Dendritic cell treated with granulocyte-macrophage colony-stimulating factor and Interleukin-4, amounts not matched to agents 40 ng/mL and 50 ng/mL, for 4 days (primary cell): Measurements from ENCODE around the gene ARHGEF11.

ENCODE experiments used
- H3K27ac Mint-ChIP-seq: one replicate; pipeline ENCODE4 v1.8.0; 2022; ENCODE audit warnings: mild to moderate bottlenecking, mixed read lengths
- H3K27me3 Mint-ChIP-seq: one replicate; pipeline ENCODE4 v1.8.0; 2022; ENCODE audit warnings: mild to moderate bottlenecking, mixed read lengths
- H3K36me3 Mint-ChIP-seq: one replicate; pipeline ENCODE4 v1.8.0; 2022; ENCODE audit warnings: low read depth, mixed read lengths
- H3K4me1 Mint-ChIP-seq: one replicate; pipeline ENCODE4 v1.8.0; 2022; ENCODE audit warnings: low read depth, mixed read lengths
- H3K4me3 Mint-ChIP-seq: one replicate; pipeline ENCODE4 v1.8.0; 2022; ENCODE audit warnings: mild to moderate bottlenecking, moderate library complexity, mixed read lengths
- H3K9me3 Mint-ChIP-seq: one replicate; pipeline ENCODE4 v1.8.0; 2022; ENCODE audit warnings: mixed read lengths
- intact Hi-C: fragments of 100-400 bp; cut with micrococcal nuclease; formaldehyde crosslinking; loops from one replicate; pipeline ENCODE4 v1.15.0; 2022

ARHGEF11 gene

GRCh38 chr1:157004806-157005205 lies 40.7 kb downstream of the ARHGEF11 start:
- intact Hi-C loops = loop anchor here (10.0 kb wide), 1 partner anchor 70 kb away; no protein-coding TSS in a partner anchor
- H3K36me3 Mint-ChIP-seq = peaks cover 7% of the 10 kb centered on the region
- H3K27me3 Mint-ChIP-seq = no peaks in the 10 kb centered on the region

DNA sequence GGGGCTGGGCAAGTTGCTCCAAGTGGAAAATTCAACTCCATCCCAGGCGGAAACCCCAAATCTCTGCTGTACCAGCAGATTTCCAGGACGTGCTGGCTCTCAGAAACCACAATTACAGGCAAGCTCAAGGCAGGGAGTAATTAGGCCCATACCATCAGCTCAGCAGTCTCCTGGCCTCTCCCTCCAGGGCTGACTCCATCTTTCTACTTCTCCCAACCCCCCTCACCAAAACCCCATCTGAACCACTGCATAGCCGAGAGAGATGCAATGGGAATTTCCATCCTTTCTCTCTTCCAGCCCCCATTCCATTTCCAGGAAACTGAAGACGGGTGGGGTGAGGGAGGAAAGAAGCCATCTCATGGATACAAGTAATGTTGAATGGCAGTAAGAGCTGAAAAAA lies 41.2 kb downstream of the ARHGEF11 start:
- no peaks in the 10 kb centered on the region for H3K27me3 Mint-ChIP-seq
- peaks cover 35% of the 10 kb centered on the region for H3K4me1 Mint-ChIP-seq
- H3K27ac Mint-ChIP-seq = no peak overlapping the region
- peaks cover 7% of the 10 kb centered on the region for H3K36me3 Mint-ChIP-seq
- intact Hi-C loops = loop anchor here (10.0 kb wide), 1 partner anchor 70 kb away; no protein-coding TSS in a partner anchor
- no peak overlapping the region for H3K4me3 Mint-ChIP-seq
- H3K9me3 Mint-ChIP-seq = no peaks in the 10 kb centered on the region

More at GRCh38 chr1:157004806-157005205, 40.7 kb downstream of the ARHGEF11 start:
- H3K9me3 Mint-ChIP-seq = no peaks in the 10 kb centered on the region
- H3K4me3 Mint-ChIP-seq = no peak overlapping the region
- H3K4me1 Mint-ChIP-seq = peaks cover 35% of the 10 kb centered on the region
- H3K27ac Mint-ChIP-seq = no peak overlapping the region

- Mint-ChIP-seq H3K27ac (no peak overlapping the region), H3K27me3 (no peaks in the 10 kb centered on the region), H3K4me3 (no peak overlapping the region), H3K9me3 (no peaks in the 10 kb centered on the region), H3K36me3 (peaks cover 9% of the 10 kb centered on the region), H3K4me1 (peaks cover 31% of the 10 kb centered on the region)
- intact Hi-C loops = loop anchor here (10.0 kb wide), 1 partner anchor 73 kb away; no protein-coding TSS in a partner anchor
Observed at GRCh38 chr1:157001304-157001703, 44.2 kb downstream of the ARHGEF11 start.

DNA sequence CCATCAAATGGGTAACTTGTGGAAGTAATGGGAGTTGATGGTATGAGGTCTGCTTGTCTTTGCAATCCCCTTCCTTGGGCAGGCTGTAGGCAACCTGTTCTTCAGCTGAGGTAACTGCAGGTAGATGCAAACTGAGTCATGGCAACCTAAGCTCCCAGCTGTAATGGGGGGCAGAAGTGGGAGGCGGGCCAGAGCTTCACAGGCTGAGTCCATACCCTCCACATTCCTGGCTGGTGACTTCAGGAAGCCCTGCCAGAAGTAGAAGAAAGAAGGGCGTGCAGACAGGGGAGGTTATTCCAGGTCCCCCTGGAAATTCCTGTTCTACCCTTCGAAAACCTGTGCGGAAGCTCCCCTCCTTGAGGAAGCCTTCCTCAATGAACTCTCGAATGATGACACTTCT lies 44.9 kb downstream of the ARHGEF11 start:
- Mint-ChIP-seq H3K27ac (no peak overlapping the region), H3K9me3 (no peaks in the 10 kb centered on the region), H3K36me3 (peaks cover 13% of the 10 kb centered on the region), H3K4me3 (no peak overlapping the region), H3K27me3 (no peaks in the 10 kb centered on the region), H3K4me1 (peaks cover 32% of the 10 kb centered on the region)
- intact Hi-C loops = loop anchor here (10.0 kb wide), 1 partner anchor 74 kb away; no protein-coding TSS in a partner anchor

- Mint-ChIP-seq H3K36me3 (peaks cover 13% of the 10 kb centered on the region), H3K4me3 (no peak overlapping the region), H3K27ac (no peak overlapping the region), H3K4me1 (peaks cover 23% of the 10 kb centered on the region), H3K9me3 (no peaks in the 10 kb centered on the region), H3K27me3 (no peaks in the 10 kb centered on the region)
- intact Hi-C loops = loop anchor here (10.0 kb wide), 1 partner anchor 75 kb away; no protein-coding TSS in a partner anchor
Observed at GRCh38 chr1:156999596-157000320, 45.8 kb downstream of the ARHGEF11 start.

DNA sequence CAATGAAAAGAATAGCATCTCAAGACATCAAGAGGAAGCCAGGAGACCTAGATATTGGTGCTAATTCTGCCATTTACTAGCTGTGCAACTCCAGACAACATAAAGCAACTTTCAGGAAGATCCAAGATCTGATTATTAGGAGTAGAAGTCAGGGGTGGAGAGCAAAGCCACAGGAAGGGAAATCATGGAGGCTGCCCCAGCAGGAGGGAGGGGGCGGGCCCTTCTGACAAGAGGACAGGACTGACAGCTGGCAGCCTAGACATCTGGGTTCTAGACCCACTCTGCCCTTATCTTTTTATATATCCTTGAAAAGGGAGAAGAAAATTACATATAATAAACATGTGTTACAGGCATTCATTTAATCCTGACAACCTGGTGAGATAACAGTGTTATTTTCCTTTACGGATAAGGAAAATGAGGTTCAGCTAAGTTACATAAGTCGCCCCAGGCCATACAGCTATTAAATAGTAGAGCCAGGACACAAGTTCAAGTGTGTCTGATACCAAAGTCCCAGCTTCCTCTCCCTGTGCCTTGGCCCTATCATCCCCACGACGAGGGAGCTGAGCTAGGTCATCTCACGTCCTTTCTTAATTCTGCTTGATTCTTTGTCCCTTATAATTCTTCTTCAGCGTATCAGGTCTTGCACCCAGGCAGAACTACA lies 46.6 kb downstream of the ARHGEF11 start:
- intact Hi-C loops = no loop called here
- Mint-ChIP-seq H3K36me3 (peaks cover 18% of the 10 kb centered on the region), H3K4me3 (no peak overlapping the region), H3K4me1 (peaks cover 18% of the 10 kb centered on the region), H3K27ac (no peak overlapping the region), H3K27me3 (no peaks in the 10 kb centered on the region), H3K9me3 (no peaks in the 10 kb centered on the region)

GRCh38 chr1:156998301-156998700 lies 47.2 kb downstream of the ARHGEF11 start:
- Mint-ChIP-seq H3K4me1 (peaks cover 18% of the 10 kb centered on the region), H3K27me3 (no peaks in the 10 kb centered on the region), H3K4me3 (no peak overlapping the region), H3K27ac (no peak overlapping the region), H3K9me3 (no peaks in the 10 kb centered on the region), H3K36me3 (peaks cover 19% of the 10 kb centered on the region)
- intact Hi-C loops = no loop called here

- intact Hi-C loops = no loop called here
- Mint-ChIP-seq H3K4me1 (peaks cover 10% of the 10 kb centered on the region), H3K27me3 (no peaks in the 10 kb centered on the region), H3K4me3 (no peak overlapping the region), H3K9me3 (no peaks in the 10 kb centered on the region), H3K27ac (no peak overlapping the region), H3K36me3 (peaks cover 25% of the 10 kb centered on the region)
Observed at GRCh38 chr1:156995412-156995811, 50.1 kb downstream of the ARHGEF11 start.

GRCh38 chr1:156994277-156994676 lies 51.3 kb downstream of the ARHGEF11 start:
- peaks cover 23% of the 10 kb centered on the region for H3K36me3 Mint-ChIP-seq
- no peaks in the 10 kb centered on the region for H3K9me3 Mint-ChIP-seq
- no peaks in the 10 kb centered on the region for H3K27me3 Mint-ChIP-seq

DNA sequence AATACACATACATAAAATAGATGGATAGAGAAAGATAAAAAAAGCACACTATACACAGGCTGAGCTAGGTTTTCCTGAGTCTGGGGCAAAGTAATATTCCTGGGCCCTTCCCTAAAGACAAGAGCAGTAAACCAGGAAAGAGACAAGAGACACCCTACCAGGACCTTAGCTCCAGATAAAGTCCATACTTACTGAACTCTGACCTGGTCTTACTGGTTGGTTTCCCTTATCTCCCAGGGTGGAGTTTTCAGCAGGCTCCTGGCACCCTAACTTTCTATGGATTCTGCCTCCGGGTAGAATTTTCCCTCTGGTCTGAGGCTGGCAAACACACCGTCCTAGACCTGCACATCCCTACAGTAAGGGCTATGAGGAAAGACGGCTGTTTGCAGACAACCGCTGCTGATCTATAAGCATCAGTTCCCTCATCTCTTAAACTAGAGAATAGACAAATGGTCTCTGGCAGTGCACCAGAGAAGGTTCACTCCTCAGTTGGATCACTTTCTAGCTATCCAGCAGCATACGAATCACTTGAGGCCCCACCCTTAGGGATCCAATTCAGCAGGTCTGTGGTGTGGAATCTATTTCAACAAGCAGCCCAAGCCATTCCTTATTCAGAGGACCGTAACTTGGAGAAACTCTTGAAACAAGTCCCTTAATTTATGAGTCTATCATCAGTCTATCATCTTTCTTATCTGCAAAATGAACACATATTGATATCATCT lies 52.0 kb downstream of the ARHGEF11 start:
- Mint-ChIP-seq H3K4me1 (peaks cover 13% of the 10 kb centered on the region), H3K36me3 (peaks cover 23% of the 10 kb centered on the region), H3K9me3 (no peaks in the 10 kb centered on the region), H3K4me3 (no peak overlapping the region), H3K27ac (no peak overlapping the region), H3K27me3 (no peaks in the 10 kb centered on the region)
- intact Hi-C loops = no loop called here

More at GRCh38 chr1:156994277-156994676, 51.3 kb downstream of the ARHGEF11 start:
- intact Hi-C loops = no loop called here
- Mint-ChIP-seq H3K27ac (no peak overlapping the region), H3K4me1 (peaks cover 11% of the 10 kb centered on the region), H3K4me3 (no peak overlapping the region)

DNA sequence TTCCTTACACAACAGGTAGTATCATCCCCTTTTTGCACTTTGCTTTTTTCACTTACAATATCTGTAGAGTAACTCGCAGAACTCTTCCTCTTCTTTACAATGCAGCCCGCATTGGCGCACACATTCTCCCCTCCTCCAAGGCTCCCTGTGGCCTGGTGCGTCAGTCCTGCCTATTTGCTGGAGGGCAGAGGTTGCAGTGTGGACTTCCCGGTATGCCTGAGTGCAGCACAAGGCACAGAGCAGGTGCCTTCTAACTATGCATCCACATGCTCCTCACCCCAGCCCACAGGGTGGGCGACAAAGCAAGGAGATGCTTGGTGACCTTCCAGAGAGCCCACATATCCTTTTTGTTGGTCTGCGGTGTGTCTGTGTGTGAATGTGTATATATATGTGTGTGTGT lies 53.3 kb downstream of the ARHGEF11 start:
- intact Hi-C loops = no loop called here
- H3K27me3 Mint-ChIP-seq = no peaks in the 10 kb centered on the region
- H3K27ac Mint-ChIP-seq = no peak overlapping the region
- peaks cover 18% of the 10 kb centered on the region for H3K4me1 Mint-ChIP-seq
- H3K4me3 Mint-ChIP-seq = no peak overlapping the region
- peaks cover 23% of the 10 kb centered on the region for H3K36me3 Mint-ChIP-seq
- no peaks in the 10 kb centered on the region for H3K9me3 Mint-ChIP-seq

- peaks cover 13% of the 10 kb centered on the region for H3K4me1 Mint-ChIP-seq
- H3K36me3 Mint-ChIP-seq = peaks cover 46% of the 10 kb centered on the region
- no peaks in the 10 kb centered on the region for H3K27me3 Mint-ChIP-seq
- H3K9me3 Mint-ChIP-seq = no peaks in the 10 kb centered on the region
- H3K27ac Mint-ChIP-seq = no peak overlapping the region
- intact Hi-C loops = no loop called here
- no peak overlapping the region for H3K4me3 Mint-ChIP-seq
Observed at GRCh38 chr1:156987715-156988114, 57.8 kb downstream of the ARHGEF11 start.

- H3K36me3 Mint-ChIP-seq = peaks cover 96% of the 10 kb centered on the region
- no peaks in the 10 kb centered on the region for H3K4me1 Mint-ChIP-seq
- intact Hi-C loops = no loop called here
- H3K4me3 Mint-ChIP-seq = no peak overlapping the region
- no peaks in the 10 kb centered on the region for H3K9me3 Mint-ChIP-seq
- H3K27me3 Mint-ChIP-seq = no peaks in the 10 kb centered on the region
- H3K27ac Mint-ChIP-seq = no peak overlapping the region
Observed at GRCh38 chr1:156980551-156980950, 65.0 kb downstream of the ARHGEF11 start.

- H3K4me1 Mint-ChIP-seq = no peaks in the 10 kb centered on the region
- intact Hi-C loops = no loop called here
- H3K27ac Mint-ChIP-seq = no peak overlapping the region
- H3K9me3 Mint-ChIP-seq = no peaks in the 10 kb centered on the region
- no peaks in the 10 kb centered on the region for H3K27me3 Mint-ChIP-seq
- H3K4me3 Mint-ChIP-seq = no peak overlapping the region
- H3K36me3 Mint-ChIP-seq = peaks cover 91% of the 10 kb centered on the region
Observed at GRCh38 chr1:156975084-156975483, 70.5 kb downstream of the ARHGEF11 start.
